ENCODE results near the gene PDZD2.

Gene PDZD2

GRCh38 chr5:31811210-31811609, 172.3 kb downstream of the PDZD2 start:
- FAIRE-seq = peak; percentile 49
- peak; percentile 83 for DNase-seq (ENCODE audit: low spot score)

- FAIRE-seq (no peak), DNase-seq (ENCODE audit: low spot score) (no peak)
Observed at GRCh38 chr5:31815376-31815775, 176.4 kb downstream of the PDZD2 start.

- DNase-seq (ENCODE audit: low spot score) (no peak), FAIRE-seq (no peak)
Observed at GRCh38 chr5:31819926-31820516, 181.1 kb downstream of the PDZD2 start.

- FAIRE-seq (no peak), DNase-seq (ENCODE audit: low spot score) (no peak)
Observed at GRCh38 chr5:31823472-31823871, 184.5 kb downstream of the PDZD2 start.

GRCh38 chr5:31824869-31825517, 186.1 kb downstream of the PDZD2 start:
- FAIRE-seq (no peak), DNase-seq (ENCODE audit: low spot score) (no peak)

GRCh38 chr5:31825518-31826068, 186.7 kb downstream of the PDZD2 start:
- DNase-seq (ENCODE audit: low spot score) = peak; percentile 65
- FAIRE-seq = peak; percentile 84

- DNase-seq (ENCODE audit: low spot score) (peak; percentile 49), FAIRE-seq (peak; percentile 85)
Observed at GRCh38 chr5:31827867-31828266, 188.9 kb downstream of the PDZD2 start.

GRCh38 chr5:31832966-31833365, 194.0 kb downstream of the PDZD2 start:
- FAIRE-seq (peak; percentile 28), DNase-seq (ENCODE audit: low spot score) (no peak)

GRCh38 chr5:31833710-31834109, 194.8 kb downstream of the PDZD2 start:
- FAIRE-seq (no peak), DNase-seq (ENCODE audit: low spot score) (no peak)

- DNase-seq (ENCODE audit: low spot score) = no peak
- FAIRE-seq = no peak
Observed at GRCh38 chr5:31844622-31845345, 205.9 kb downstream of the PDZD2 start.

- FAIRE-seq (no peak), DNase-seq (ENCODE audit: low spot score) (no peak)
Observed at GRCh38 chr5:31845361-31845760, 206.4 kb downstream of the PDZD2 start.

GRCh38 chr5:31846934-31847333, 208.0 kb downstream of the PDZD2 start:
- DNase-seq (ENCODE audit: low spot score) (no peak), FAIRE-seq (no peak)

- DNase-seq (ENCODE audit: low spot score) (no peak), FAIRE-seq (no peak)
Observed at GRCh38 chr5:31847354-31847753, 208.4 kb downstream of the PDZD2 start.

- DNase-seq (ENCODE audit: low spot score) = no peak
- FAIRE-seq = no peak
Observed at GRCh38 chr5:31850981-31851689, 212.2 kb downstream of the PDZD2 start.

GRCh38 chr5:31853398-31854135, 214.6 kb downstream of the PDZD2 start:
- FAIRE-seq (no peak), DNase-seq (ENCODE audit: low spot score) (no peak)

GRCh38 chr5:31854181-31855133, 215.5 kb downstream of the PDZD2 start:
- FAIRE-seq (no peak), DNase-seq (ENCODE audit: low spot score) (peak; percentile 50)

- DNase-seq (ENCODE audit: low spot score) (no peak), FAIRE-seq (no peak)
Observed at GRCh38 chr5:31855134-31856040, 216.5 kb downstream of the PDZD2 start.

GRCh38 chr5:31859096-31859495, 220.2 kb downstream of the PDZD2 start:
- DNase-seq (ENCODE audit: low spot score) (no peak), FAIRE-seq (no peak)

- FAIRE-seq (no peak), DNase-seq (ENCODE audit: low spot score) (no peak)
Observed at GRCh38 chr5:31860278-31860677, 221.3 kb downstream of the PDZD2 start.
